Esophagus squamous epithelium (tissue), 4 donors: ENCODE results near the gene CLEC17A. TPM values are rescaled to one million over a fixed set of nuclear protein-coding genes. Genes with fewer than 3 reads are reported as not detected.

Experiments used
- small RNA-seq, 4 donors: library from RNA; depleted of rRNA; stranded (forward); fragments of <200 nt; gene quantifications; one replicate each; pipeline ENCODE3, GENCODE V24; 2016
- total RNA-seq, 4 donors: library from RNA; depleted of rRNA; stranded (reverse); fragments of >200 nt; gene quantifications; one replicate each; pipeline ENCODE4 v1.1.0, GENCODE V29; 2016

CLEC17A gene
- total RNA-seq, 4 donors from 2014 or later: not detected

Small RNA genes lying within 50 kb of the gene (small RNA-seq; reads per million reads assigned to genes)
- 0 reads per million in 4 donors for gene AC022149.2
- 0 reads per million in 4 donors for gene RN7SL842P

Other genes starting within 250 kb of the CLEC17A start
- 10 to 100 TPM in 2 of 4 donors, 1 to 10 TPM in 2; 5.6 to 23.7 (median 11.1) TPM for gene ADGRE5, start 201.6 kb upstream of the CLEC17A start, total RNA-seq
- 100 to 1,000 TPM in 1 of 4 donors, 10 to 100 TPM in 3; 59.2 to 144 (median 88.4) TPM for gene DDX39A, start 163.7 kb upstream of the CLEC17A start, total RNA-seq
- 10 to 100 TPM in 2 of 4 donors, 1 to 10 TPM in 2; 6.1 to 38.3 (median 21.0) TPM for gene PKN1, start 149.8 kb upstream of the CLEC17A start, total RNA-seq
- gene PTGER1, start 107.7 kb upstream of the CLEC17A start, total RNA-seq: 1 to 10 TPM in 1 of 4 donors, under 1 TPM in 2, not detected in 1; 0.31 to 1.3 (median 0.38) TPM
- 100 to 1,000 TPM; 147 to 432 (median 243) TPM for gene GIPC1, start 87.0 kb upstream of the CLEC17A start, total RNA-seq
- gene DNAJB1, start 64.7 kb upstream of the CLEC17A start, total RNA-seq: 100 to 1,000 TPM; 182 to 294 (median 224) TPM
- gene TECR, start 53.5 kb upstream of the CLEC17A start, total RNA-seq: 100 to 1,000 TPM; 130 to 290 (median 190) TPM
- 100 to 1,000 TPM; 262 to 379 (median 295) TPM for gene NDUFB7, start 11.0 kb upstream of the CLEC17A start, total RNA-seq
- gene ADGRE3, start 91.8 kb downstream of the CLEC17A start, total RNA-seq: under 1 TPM in 1 of 4 donors, not detected in 3; 0.29 TPM
- gene ZNF333, start 107.0 kb downstream of the CLEC17A start, total RNA-seq: 10 to 100 TPM in 1 of 4 donors, 1 to 10 TPM in 3; 1.1 to 20.2 (median 3.9) TPM
- 1 to 10 TPM in 3 of 4 donors, under 1 TPM in 1; 0.49 to 5.8 (median 4.0) TPM for gene ADGRE2, start 195.5 kb downstream of the CLEC17A start, total RNA-seq